ENCODE data around the gene KAZALD1.

The KAZALD1 gene

DNA sequence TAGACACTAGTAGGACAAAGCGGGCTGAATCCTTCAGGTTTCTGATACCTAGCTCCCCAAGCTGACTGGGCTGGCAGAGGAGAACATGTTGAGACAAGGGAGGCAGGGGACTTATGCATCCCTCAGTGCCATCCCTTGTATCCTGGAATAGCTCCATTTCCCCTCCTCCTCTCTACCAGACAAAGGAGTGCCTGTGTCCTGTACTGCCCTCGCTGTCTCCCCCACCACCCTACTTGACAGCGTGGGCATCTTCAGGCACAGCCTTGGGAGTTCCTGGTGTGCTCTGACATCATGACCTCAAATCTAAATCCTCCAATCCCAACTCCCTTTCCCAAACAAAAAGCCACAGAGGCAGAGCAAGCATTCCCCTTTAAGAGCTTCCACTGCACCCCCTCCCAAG is 21.7 kb upstream of the KAZALD1 start:
- no peak for TF ChIP-seq ZIC2 (tag by site-specific recombination; IDR thresholded peaks at IDR 0.05)
- no peaks in the 10 kb centered on the region for H3K9me3 ChIP-seq (ENCODE audit: control insufficient read depth, insufficient read depth, low read depth, low read length)
- ChIA-PET CTCF (interaction anchor here (0.6 to 10.1 kb wide), 14 partner anchors 10 to 472 kb away, joined by 3 to 112 read pairs (median 8); partner anchors contain the start of genes KAZALD1, PDZD7 and SFXN3), POLR2A (interaction anchor here (0.5 to 2.8 kb wide), 3 partner anchors 9 to 1075 kb away, joined by 3 to 11 read pairs (median 3); partner anchors contain the start of genes PDZD7 and SFXN3)
- peaks cover 3% of the 10 kb centered on the region; the same call in 1 of the 2 replicates for H3K4me1 ChIP-seq (ENCODE audit: control insufficient read depth, insufficient read depth, low read length)
- H3K36me3 ChIP-seq (ENCODE audit: control insufficient read depth in 2 of 2, insufficient read depth in 1 of 2, low read length in 2 of 2): peaks cover 0 to 19% of the 10 kb centered on the region in 2 experiments; a peak in 1 of 3 replicates
- no peak overlapping the region for H3K4me3 ChIP-seq (ENCODE audit: low read depth, low read length)
- no peak overlapping the region for H3K27ac ChIP-seq (ENCODE audit: extremely low read depth, low read depth, low read length)

GRCh38 chr10:101040851-101041250 is 20.9 kb upstream of the KAZALD1 start:
- CTCF ChIA-PET: interaction anchor here (0.7 to 10.1 kb wide), 21 partner anchors 11 to 580 kb away, joined by 3 to 112 read pairs (median 7); partner anchors contain the start of genes KAZALD1, PDZD7 and SFXN3
- Histone ChIP-seq H3K4me3 (ENCODE audit: low read depth, low read length) (no peak overlapping the region), H3K36me3 (ENCODE audit: control insufficient read depth in 2 of 2, insufficient read depth in 1 of 2, low read length in 2 of 2) (peaks cover 0 to 16% of the 10 kb centered on the region in 2 experiments; a peak in 1 of 3 replicates), H3K27ac (ENCODE audit: extremely low read depth, low read depth, low read length) (no peak overlapping the region), H3K4me1 (ENCODE audit: control insufficient read depth, insufficient read depth, low read length) (peaks cover 3% of the 10 kb centered on the region; the same call in 1 of the 2 replicates), H3K9me3 (ENCODE audit: control insufficient read depth, insufficient read depth, low read depth, low read length) (no peaks in the 10 kb centered on the region)
- POLR2A ChIA-PET: interaction anchor here (0.5 to 3.4 kb wide), 7 partner anchors 9 to 1074 kb away, joined by 3 to 32 read pairs (median 8); partner anchors contain the start of genes KAZALD1, LZTS2, PDZD7 and SFXN3
- TF ChIP-seq ZNF521 (tag by site-specific recombination; IDR thresholded peaks at IDR 0.05) (no peak), ZFHX2 (tag by site-specific recombination; conservative IDR thresholded peaks at IDR 0.05) (0 out of 2 replicates have a peak, but pooled peaks have one; percentile 12), GLIS2 (tag by site-specific recombination; IDR thresholded peaks at IDR 0.05) (no peak), OVOL3 (tag by site-specific recombination; IDR thresholded peaks at IDR 0.05) (no peak), ZBTB17 (tag by site-specific recombination; IDR thresholded peaks at IDR 0.05) (no peak)
- TF ChIP-seq, protein P1, sequence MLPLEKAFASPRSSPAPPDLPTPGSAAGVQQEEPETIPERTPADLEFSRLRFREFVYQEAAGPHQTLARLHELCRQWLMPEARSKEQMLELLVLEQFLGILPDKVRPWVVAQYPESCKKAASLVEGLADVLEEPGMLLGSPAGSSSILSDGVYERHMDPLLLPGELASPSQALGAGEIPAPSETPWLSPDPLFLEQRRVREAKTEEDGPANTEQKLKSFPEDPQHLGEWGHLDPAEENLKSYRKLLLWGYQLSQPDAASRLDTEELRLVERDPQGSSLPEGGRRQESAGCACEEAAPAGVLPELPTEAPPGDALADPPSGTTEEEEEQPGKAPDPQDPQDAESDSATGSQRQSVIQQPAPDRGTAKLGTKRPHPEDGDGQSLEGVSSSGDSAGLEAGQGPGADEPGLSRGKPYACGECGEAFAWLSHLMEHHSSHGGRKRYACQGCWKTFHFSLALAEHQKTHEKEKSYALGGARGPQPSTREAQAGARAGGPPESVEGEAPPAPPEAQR (tag by site-specific recombination; IDR thresholded peaks at IDR 0.05): no peak

DNA sequence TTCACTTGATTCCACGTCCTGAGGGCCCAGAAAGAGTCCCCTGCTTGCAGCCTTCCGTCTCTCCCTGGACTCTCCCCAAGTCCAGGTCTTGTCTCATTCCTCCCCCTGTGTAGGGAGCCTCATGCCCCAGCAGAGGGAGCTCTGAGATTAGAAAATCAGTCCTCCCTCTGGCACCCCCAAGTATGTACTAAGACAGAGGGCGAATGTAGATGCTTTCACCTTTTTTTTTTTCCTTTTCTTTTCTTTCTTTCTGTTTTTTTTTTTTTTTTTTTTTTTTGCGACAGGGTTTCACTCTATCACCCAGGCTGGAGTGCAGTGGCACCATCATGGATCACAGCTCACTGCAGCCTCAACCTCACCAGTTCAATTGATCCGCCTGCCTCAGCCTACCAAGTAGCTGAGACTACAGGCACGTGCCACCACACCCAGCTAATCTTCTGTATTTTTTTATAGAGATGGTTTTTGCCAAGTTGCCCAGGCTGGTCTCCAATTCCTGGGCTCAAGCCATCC is 20.5 kb upstream of the KAZALD1 start:
- Histone ChIP-seq H3K36me3 (ENCODE audit: control insufficient read depth in 2 of 2, insufficient read depth in 1 of 2, low read length in 2 of 2) (peaks cover 0 to 12% of the 10 kb centered on the region in 2 experiments; a peak in 1 of 3 replicates), H3K9me3 (ENCODE audit: control insufficient read depth, insufficient read depth, low read depth, low read length) (no peaks in the 10 kb centered on the region), H3K4me1 (ENCODE audit: control insufficient read depth, insufficient read depth, low read length) (peaks cover 3% of the 10 kb centered on the region; the same call in 1 of the 2 replicates), H3K4me3 (ENCODE audit: low read depth, low read length) (no peak overlapping the region), H3K27ac (ENCODE audit: extremely low read depth, low read depth, low read length) (no peak overlapping the region)
- POLR2A ChIA-PET: interaction anchor here (0.6 to 3.4 kb wide), 7 partner anchors 10 to 151 kb away, joined by 3 to 32 read pairs (median 8); partner anchors contain the start of genes KAZALD1, LZTS2, PDZD7 and SFXN3
- CTCF ChIA-PET: interaction anchor here (0.5 to 10.1 kb wide), 30 partner anchors 8 to 580 kb away, joined by 3 to 112 read pairs (median 4); partner anchors contain the start of genes KAZALD1, PDZD7 and SFXN3
- no peak for TF ChIP-seq ZNF174 (tag by site-specific recombination; IDR thresholded peaks at IDR 0.05)
- TF ChIP-seq OVOL3 (tag by site-specific recombination; IDR thresholded peaks at IDR 0.05): no peak
- 0 out of 2 replicates have a peak, but pooled peaks have one; percentile 28 for TF ChIP-seq ZNF324 (tag by site-specific recombination; IDR thresholded peaks at IDR 0.05)
- TF ChIP-seq, protein P2, sequence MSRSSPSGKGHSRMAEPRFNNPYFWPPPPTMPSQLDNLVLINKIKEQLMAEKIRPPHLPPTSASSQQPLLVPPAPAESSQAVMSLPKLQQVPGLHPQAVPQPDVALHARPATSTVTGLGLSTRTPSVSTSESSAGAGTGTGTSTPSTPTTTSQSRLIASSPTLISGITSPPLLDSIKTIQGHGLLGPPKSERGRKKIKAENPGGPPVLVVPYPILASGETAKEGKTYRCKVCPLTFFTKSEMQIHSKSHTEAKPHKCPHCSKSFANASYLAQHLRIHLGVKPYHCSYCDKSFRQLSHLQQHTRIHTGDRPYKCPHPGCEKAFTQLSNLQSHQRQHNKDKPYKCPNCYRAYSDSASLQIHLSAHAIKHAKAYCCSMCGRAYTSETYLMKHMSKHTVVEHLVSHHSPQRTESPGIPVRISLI (tag by site-specific recombination; IDR thresholded peaks at IDR 0.05): peak; percentile 98
- 0 out of 2 replicates have a peak, but pooled peaks have one; percentile 17 for TF ChIP-seq ZNF449 (tag by site-specific recombination; IDR thresholded peaks at IDR 0.05)
- peak; percentile 44 for TF ChIP-seq ZNF335 (tag by site-specific recombination; conservative IDR thresholded peaks at IDR 0.05)
- TF ChIP-seq ZNF561 (tag by site-specific recombination; IDR thresholded peaks at IDR 0.05; ENCODE audit: borderline replicate concordance): 0 out of 2 replicates have a peak, but pooled peaks have one; percentile 20
- peak; percentile 66 for TF ChIP-seq ZNF2 (tag by site-specific recombination; IDR thresholded peaks at IDR 0.05)
- peak; percentile 96 for TF ChIP-seq PRDM1 (tag by site-specific recombination; IDR thresholded peaks at IDR 0.05)
- TF ChIP-seq ZNF366 (tag by site-specific recombination; conservative IDR thresholded peaks at IDR 0.05): peak; percentile 95
- TF ChIP-seq ZNF600 (tag by site-specific recombination; IDR thresholded peaks at IDR 0.05): peak; percentile 26; the same call in 1 of the 2 replicates
- TF ChIP-seq ZFHX2 (tag by site-specific recombination; conservative IDR thresholded peaks at IDR 0.05): no peak
- TF ChIP-seq ZNF544 (tag by site-specific recombination; IDR thresholded peaks at IDR 0.05): no peak
- TF ChIP-seq GLI4 (tag by site-specific recombination; IDR thresholded peaks at IDR 0.05): no peak
- TF ChIP-seq, protein P3, sequence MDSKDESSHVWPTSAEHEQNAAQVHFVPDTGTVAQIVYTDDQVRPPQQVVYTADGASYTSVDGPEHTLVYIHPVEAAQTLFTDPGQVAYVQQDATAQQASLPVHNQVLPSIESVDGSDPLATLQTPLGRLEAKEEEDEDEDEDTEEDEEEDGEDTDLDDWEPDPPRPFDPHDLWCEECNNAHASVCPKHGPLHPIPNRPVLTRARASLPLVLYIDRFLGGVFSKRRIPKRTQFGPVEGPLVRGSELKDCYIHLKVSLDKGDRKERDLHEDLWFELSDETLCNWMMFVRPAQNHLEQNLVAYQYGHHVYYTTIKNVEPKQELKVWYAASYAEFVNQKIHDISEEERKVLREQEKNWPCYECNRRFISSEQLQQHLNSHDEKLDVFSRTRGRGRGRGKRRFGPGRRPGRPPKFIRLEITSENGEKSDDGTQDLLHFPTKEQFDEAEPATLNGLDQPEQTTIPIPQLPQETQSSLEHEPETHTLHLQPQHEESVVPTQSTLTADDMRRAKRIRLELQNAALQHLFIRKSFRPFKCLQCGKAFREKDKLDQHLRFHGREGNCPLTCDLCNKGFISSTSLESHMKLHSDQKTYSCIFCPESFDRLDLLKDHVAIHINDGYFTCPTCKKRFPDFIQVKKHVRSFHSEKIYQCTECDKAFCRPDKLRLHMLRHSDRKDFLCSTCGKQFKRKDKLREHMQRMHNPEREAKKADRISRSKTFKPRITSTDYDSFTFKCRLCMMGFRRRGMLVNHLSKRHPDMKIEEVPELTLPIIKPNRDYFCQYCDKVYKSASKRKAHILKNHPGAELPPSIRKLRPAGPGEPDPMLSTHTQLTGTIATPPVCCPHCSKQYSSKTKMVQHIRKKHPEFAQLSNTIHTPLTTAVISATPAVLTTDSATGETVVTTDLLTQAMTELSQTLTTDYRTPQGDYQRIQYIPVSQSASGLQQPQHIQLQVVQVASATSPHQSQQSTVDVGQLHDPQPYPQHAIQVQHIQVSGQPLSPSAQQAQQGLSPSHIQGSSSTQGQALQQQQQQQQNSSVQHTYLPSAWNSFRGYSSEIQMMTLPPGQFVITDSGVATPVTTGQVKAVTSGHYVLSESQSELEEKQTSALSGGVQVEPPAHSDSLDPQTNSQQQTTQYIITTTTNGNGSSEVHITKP (tag by site-specific recombination; IDR thresholded peaks at IDR 0.05): peak; percentile 87

Measured in HEK293 (cell line).